ENCODE results near the gene ASCL4. TPM values are rescaled to one million over a fixed set of nuclear protein-coding genes. Genes with fewer than 3 reads are reported as not detected.
A peak's percentile ranks its signal among the peaks of the same experiment; 100 is the strongest.

The ASCL4 gene
- total RNA-seq, 1 experiment from 2014 or later: not detected

GRCh38 chr12:107761502-107761904, 13.0 kb upstream of the ASCL4 start:
- TF ChIP-seq NR2C2 (CRISPR knock-in tag; IDR thresholded peaks at IDR 0.05) (no peak), ZNF232 (CRISPR knock-in tag; IDR thresholded peaks at IDR 0.05) (no peak), EMX1 (CRISPR knock-in tag; IDR thresholded peaks at IDR 0.05) (no peak), PREB (CRISPR knock-in tag; IDR thresholded peaks at IDR 0.05; ENCODE audit: borderline replicate concordance) (no peak), SOX15 (CRISPR knock-in tag; IDR thresholded peaks at IDR 0.05) (no peak), RELA (CRISPR knock-in tag; IDR thresholded peaks at IDR 0.05; ENCODE audit: borderline replicate concordance) (no peak), E2F1 (CRISPR knock-in tag; IDR thresholded peaks at IDR 0.05) (no peak), ELF4 (CRISPR knock-in tag; IDR thresholded peaks at IDR 0.05; ENCODE audit: low read depth) (no peak), TCF7 (CRISPR knock-in tag; IDR thresholded peaks at IDR 0.05; ENCODE audit: low read depth) (no peak)
- TF ChIP-seq, protein P1, sequence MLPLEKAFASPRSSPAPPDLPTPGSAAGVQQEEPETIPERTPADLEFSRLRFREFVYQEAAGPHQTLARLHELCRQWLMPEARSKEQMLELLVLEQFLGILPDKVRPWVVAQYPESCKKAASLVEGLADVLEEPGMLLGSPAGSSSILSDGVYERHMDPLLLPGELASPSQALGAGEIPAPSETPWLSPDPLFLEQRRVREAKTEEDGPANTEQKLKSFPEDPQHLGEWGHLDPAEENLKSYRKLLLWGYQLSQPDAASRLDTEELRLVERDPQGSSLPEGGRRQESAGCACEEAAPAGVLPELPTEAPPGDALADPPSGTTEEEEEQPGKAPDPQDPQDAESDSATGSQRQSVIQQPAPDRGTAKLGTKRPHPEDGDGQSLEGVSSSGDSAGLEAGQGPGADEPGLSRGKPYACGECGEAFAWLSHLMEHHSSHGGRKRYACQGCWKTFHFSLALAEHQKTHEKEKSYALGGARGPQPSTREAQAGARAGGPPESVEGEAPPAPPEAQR (CRISPR knock-in tag; IDR thresholded peaks at IDR 0.05): no peak
- TF ChIP-seq, protein P2, sequence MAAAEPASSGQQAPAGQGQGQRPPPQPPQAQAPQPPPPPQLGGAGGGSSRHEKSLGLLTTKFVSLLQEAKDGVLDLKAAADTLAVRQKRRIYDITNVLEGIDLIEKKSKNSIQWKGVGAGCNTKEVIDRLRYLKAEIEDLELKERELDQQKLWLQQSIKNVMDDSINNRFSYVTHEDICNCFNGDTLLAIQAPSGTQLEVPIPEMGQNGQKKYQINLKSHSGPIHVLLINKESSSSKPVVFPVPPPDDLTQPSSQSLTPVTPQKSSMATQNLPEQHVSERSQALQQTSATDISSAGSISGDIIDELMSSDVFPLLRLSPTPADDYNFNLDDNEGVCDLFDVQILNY (CRISPR knock-in tag; IDR thresholded peaks at IDR 0.05): no peak
- TF ChIP-seq, protein P3, sequence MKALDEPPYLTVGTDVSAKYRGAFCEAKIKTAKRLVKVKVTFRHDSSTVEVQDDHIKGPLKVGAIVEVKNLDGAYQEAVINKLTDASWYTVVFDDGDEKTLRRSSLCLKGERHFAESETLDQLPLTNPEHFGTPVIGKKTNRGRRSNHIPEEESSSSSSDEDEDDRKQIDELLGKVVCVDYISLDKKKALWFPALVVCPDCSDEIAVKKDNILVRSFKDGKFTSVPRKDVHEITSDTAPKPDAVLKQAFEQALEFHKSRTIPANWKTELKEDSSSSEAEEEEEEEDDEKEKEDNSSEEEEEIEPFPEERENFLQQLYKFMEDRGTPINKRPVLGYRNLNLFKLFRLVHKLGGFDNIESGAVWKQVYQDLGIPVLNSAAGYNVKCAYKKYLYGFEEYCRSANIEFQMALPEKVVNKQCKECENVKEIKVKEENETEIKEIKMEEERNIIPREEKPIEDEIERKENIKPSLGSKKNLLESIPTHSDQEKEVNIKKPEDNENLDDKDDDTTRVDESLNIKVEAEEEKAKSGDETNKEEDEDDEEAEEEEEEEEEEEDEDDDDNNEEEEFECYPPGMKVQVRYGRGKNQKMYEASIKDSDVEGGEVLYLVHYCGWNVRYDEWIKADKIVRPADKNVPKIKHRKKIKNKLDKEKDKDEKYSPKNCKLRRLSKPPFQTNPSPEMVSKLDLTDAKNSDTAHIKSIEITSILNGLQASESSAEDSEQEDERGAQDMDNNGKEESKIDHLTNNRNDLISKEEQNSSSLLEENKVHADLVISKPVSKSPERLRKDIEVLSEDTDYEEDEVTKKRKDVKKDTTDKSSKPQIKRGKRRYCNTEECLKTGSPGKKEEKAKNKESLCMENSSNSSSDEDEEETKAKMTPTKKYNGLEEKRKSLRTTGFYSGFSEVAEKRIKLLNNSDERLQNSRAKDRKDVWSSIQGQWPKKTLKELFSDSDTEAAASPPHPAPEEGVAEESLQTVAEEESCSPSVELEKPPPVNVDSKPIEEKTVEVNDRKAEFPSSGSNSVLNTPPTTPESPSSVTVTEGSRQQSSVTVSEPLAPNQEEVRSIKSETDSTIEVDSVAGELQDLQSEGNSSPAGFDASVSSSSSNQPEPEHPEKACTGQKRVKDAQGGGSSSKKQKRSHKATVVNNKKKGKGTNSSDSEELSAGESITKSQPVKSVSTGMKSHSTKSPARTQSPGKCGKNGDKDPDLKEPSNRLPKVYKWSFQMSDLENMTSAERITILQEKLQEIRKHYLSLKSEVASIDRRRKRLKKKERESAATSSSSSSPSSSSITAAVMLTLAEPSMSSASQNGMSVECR (CRISPR knock-in tag; IDR thresholded peaks at IDR 0.05; ENCODE audit: borderline replicate concordance): no peak
- TF ChIP-seq, protein P4, sequence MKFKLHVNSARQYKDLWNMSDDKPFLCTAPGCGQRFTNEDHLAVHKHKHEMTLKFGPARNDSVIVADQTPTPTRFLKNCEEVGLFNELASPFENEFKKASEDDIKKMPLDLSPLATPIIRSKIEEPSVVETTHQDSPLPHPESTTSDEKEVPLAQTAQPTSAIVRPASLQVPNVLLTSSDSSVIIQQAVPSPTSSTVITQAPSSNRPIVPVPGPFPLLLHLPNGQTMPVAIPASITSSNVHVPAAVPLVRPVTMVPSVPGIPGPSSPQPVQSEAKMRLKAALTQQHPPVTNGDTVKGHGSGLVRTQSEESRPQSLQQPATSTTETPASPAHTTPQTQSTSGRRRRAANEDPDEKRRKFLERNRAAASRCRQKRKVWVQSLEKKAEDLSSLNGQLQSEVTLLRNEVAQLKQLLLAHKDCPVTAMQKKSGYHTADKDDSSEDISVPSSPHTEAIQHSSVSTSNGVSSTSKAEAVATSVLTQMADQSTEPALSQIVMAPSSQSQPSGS (CRISPR knock-in tag; IDR thresholded peaks at IDR 0.05; ENCODE audit: borderline replicate concordance, low read depth): no peak
- TF ChIP-seq, protein P5, sequence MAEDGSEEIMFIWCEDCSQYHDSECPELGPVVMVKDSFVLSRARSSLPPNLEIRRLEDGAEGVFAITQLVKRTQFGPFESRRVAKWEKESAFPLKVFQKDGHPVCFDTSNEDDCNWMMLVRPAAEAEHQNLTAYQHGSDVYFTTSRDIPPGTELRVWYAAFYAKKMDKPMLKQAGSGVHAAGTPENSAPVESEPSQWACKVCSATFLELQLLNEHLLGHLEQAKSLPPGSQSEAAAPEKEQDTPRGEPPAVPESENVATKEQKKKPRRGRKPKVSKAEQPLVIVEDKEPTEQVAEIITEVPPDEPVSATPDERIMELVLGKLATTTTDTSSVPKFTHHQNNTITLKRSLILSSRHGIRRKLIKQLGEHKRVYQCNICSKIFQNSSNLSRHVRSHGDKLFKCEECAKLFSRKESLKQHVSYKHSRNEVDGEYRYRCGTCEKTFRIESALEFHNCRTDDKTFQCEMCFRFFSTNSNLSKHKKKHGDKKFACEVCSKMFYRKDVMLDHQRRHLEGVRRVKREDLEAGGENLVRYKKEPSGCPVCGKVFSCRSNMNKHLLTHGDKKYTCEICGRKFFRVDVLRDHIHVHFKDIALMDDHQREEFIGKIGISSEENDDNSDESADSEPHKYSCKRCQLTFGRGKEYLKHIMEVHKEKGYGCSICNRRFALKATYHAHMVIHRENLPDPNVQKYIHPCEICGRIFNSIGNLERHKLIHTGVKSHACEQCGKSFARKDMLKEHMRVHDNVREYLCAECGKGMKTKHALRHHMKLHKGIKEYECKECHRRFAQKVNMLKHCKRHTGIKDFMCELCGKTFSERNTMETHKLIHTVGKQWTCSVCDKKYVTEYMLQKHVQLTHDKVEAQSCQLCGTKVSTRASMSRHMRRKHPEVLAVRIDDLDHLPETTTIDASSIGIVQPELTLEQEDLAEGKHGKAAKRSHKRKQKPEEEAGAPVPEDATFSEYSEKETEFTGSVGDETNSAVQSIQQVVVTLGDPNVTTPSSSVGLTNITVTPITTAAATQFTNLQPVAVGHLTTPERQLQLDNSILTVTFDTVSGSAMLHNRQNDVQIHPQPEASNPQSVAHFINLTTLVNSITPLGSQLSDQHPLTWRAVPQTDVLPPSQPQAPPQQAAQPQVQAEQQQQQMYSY (CRISPR knock-in tag; IDR thresholded peaks at IDR 0.05): no peak
- Mint-ChIP-seq H3K27ac (no peak overlapping the region), H3K27me3 (ENCODE audit: low read depth) (peaks cover 17% of the 10 kb centered on the region), H3K4me3 (peak overlapping the region; percentile 84), H3K9me3 (no peaks in the 10 kb centered on the region), H3K4me1 (peaks cover 14% of the 10 kb centered on the region), H3K36me3 (peaks cover 5% of the 10 kb centered on the region)
- ChIA-PET CTCF (interaction anchor here (0.8 to 2.2 kb wide), 4 partner anchors 91 to 151 kb away, joined by 3 to 15 read pairs (median 7); no protein-coding TSS in a partner anchor), POLR2A (no interaction called here)
- ATAC-seq (peak; percentile 56), DNase-seq (ENCODE audit: low spot score) (no peak)
